ENCODE results near the gene CDK13.

DNA sequence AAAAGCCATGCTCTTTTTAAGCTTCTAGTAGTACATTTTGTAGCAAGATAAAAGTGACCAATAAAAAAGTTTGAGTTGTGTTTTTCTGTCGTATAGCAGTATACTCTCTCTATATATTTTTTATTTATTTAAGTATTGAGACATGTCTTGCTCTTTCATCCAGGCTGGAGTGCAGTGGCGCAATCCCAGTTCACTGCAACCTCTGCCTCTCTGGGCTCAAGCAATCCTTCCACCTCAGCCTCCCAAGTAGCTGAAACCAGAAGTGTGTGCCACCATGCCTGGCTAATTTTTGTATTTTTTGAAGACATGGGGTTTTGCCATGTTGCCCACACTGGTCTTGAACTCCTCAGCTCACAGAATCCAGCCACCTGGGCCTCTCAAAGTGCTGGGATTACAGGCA lies 187.5 kb downstream of the CDK13 start:
- TF ChIP-seq, protein P1, sequence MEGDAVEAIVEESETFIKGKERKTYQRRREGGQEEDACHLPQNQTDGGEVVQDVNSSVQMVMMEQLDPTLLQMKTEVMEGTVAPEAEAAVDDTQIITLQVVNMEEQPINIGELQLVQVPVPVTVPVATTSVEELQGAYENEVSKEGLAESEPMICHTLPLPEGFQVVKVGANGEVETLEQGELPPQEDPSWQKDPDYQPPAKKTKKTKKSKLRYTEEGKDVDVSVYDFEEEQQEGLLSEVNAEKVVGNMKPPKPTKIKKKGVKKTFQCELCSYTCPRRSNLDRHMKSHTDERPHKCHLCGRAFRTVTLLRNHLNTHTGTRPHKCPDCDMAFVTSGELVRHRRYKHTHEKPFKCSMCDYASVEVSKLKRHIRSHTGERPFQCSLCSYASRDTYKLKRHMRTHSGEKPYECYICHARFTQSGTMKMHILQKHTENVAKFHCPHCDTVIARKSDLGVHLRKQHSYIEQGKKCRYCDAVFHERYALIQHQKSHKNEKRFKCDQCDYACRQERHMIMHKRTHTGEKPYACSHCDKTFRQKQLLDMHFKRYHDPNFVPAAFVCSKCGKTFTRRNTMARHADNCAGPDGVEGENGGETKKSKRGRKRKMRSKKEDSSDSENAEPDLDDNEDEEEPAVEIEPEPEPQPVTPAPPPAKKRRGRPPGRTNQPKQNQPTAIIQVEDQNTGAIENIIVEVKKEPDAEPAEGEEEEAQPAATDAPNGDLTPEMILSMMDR (IDR thresholded peaks at IDR 0.05): no peak
- TF ChIP-seq POLR2AphosphoS5 (IDR thresholded peaks at IDR 0.05; ENCODE audit: insufficient read depth in 1 of 2, low read depth in 1 of 2): no peak

All from vagina (tissue), 2 donors.